ENCODE measurements around the gene CLMN. TPM values are rescaled to one million over a fixed set of nuclear protein-coding genes. Genes with fewer than 3 reads are reported as not detected.

Gene CLMN
- total and polyA plus RNA-seq, 9 of the 15 experiments (the other 6 are each of a cell fraction or from before 2014, with no cell fraction given) = 0.01 to 0.18 (median 0.07) TPM; not detected in 4

GRCh38 chr14:95198320-95198719, 121.4 kb downstream of the CLMN start (continued):
- TF ChIP-seq REST (IDR thresholded peaks at IDR 0.05; ENCODE audit: borderline replicate concordance) = no peak
- no peak for TF ChIP-seq REST (CRISPR knock-in tag; IDR thresholded peaks at IDR 0.05; ENCODE audit: low read depth)
- no peak for TF ChIP-seq EP400 (IDR thresholded peaks at IDR 0.05)

DNA sequence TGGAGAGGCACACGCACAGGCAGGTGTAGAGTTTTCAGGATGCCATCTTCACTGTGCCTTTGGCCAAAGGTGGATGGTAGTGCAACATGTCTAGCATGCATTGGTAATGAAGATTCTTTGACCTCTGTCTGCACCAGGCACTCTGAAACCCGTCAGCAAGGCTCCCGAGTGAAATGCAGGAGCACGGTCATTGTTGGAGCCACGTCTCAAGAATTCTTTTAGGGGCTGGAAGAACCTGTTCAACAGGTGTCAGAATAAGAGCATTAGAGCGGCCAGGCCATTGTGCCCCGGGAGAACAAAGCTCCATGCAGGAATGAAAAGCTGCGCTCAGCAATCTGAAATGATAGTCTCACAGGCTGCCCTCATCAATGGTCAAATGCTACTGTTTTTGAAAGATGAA, 122.2 kb downstream of the CLMN start:
- CTCF ChIA-PET (ENCODE audit: low intra/inter-chr PET ratio) = no interaction called here
- H3K79me2 ChIP-seq (ENCODE audit: control insufficient read depth, insufficient read depth, low read length) = no peaks in the 10 kb centered on the region
- intact Hi-C loops (cut with micrococcal nuclease) (loop anchor here (10.0 kb wide), 1 partner anchor 103 kb away; no protein-coding TSS in a partner anchor), in situ Hi-C loops (cut with MboI) (no loop called here)
- H4K20me1 ChIP-seq (replicated peaks; ENCODE audit: control insufficient read depth, insufficient read depth, low read length) = no peaks in the 10 kb centered on the region
- BruUV-seq (replicated peaks) = no TSS peak
- H3K27me3 ChIP-seq (ENCODE audit: control insufficient read depth in 2 of 2, insufficient read depth in 2 of 2, low read length in 2 of 2) = peaks cover 3 to 10% of the 10 kb centered on the region in 2 experiments; a peak in 3 of 5 replicates
- H3K9me3 ChIP-seq (replicated peaks; ENCODE audit: control insufficient read depth, insufficient read depth, low read depth, low read length) = no peaks in the 10 kb centered on the region
- no peaks in the 10 kb centered on the region for H3K4me1 ChIP-seq (replicated peaks in 1 of 2; ENCODE audit: control insufficient read depth in 2 of 2, insufficient read depth in 2 of 2, low read length in 2 of 2)
- WGBS (ENCODE audit: insufficient coverage, low coverage, missing lambda C conversion rate) = 3% methylated on average over 8 of the region's 8 CpGs
- TF ChIP-seq CHD1 (IDR thresholded peaks at IDR 0.05; ENCODE audit: low read length) (no peak), ZNF551 (CRISPR knock-in tag; IDR thresholded peaks at IDR 0.05) (no peak), BHLHE40 (IDR thresholded peaks at IDR 0.05; ENCODE audit: low read length) (no peak)
- TF ChIP-seq, protein P1, sequence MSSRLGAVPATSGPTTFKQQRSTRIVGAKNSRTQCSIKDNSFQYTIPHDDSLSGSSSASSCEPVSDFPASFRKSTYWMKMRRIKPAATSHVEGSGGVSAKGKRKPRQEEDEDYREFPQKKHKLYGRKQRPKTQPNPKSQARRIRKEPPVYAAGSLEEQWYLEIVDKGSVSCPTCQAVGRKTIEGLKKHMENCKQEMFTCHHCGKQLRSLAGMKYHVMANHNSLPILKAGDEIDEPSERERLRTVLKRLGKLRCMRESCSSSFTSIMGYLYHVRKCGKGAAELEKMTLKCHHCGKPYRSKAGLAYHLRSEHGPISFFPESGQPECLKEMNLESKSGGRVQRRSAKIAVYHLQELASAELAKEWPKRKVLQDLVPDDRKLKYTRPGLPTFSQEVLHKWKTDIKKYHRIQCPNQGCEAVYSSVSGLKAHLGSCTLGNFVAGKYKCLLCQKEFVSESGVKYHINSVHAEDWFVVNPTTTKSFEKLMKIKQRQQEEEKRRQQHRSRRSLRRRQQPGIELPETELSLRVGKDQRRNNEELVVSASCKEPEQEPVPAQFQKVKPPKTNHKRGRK (tag; IDR thresholded peaks at IDR 0.05) = peak; percentile 11; the same call in 1 of the 2 replicates
- FAIRE-seq (no peak), ATAC-seq (no peak), DNase-seq (ENCODE audit: extremely low read depth in 1 of 4, low spot score in 3 of 4) (no peak)
- H3K36me3 ChIP-seq (ENCODE audit: control insufficient read depth, insufficient read depth, low read length) = no peaks in the 10 kb centered on the region
- no peak overlapping the region for H3K4me3 ChIP-seq
- H3K27ac ChIP-seq (ENCODE audit: extremely low read depth, low read depth, low read length) = no peak overlapping the region
- no peak overlapping the region for H3K4me2 ChIP-seq (ENCODE audit: insufficient read depth, low read length)
- H2AFZ ChIP-seq (ENCODE audit: low read depth, low read length) = no peak overlapping the region
- H3K9me1 ChIP-seq (ENCODE audit: control insufficient read depth, insufficient read depth, low read length) = no peaks in the 10 kb centered on the region
- POLR2A ChIA-PET = no interaction called here
- H3K9ac ChIP-seq (ENCODE audit: insufficient read depth in 1 of 2, low read depth in 2 of 2, low read length in 2 of 2) = no peak overlapping the region

Data from K562 (cell line).